HG03439 (cell line): Measurements from ENCODE around the gene AS3MT.
"Not testable (repeated sequence)": the region's sequence is repeated elsewhere in the genome, so short reads cannot be mapped to it uniquely, and the experiment has no call there.

Source experiments
- ATAC-seq: cut with Tn5 transposase; IDR thresholded peaks from one replicate; pipeline ENCODE4 v1.9.1; 2021; ENCODE audit warnings: mild to moderate bottlenecking, moderate library complexity; ENCODE audit not compliant: unreplicated experiment

The AS3MT gene

DNA sequence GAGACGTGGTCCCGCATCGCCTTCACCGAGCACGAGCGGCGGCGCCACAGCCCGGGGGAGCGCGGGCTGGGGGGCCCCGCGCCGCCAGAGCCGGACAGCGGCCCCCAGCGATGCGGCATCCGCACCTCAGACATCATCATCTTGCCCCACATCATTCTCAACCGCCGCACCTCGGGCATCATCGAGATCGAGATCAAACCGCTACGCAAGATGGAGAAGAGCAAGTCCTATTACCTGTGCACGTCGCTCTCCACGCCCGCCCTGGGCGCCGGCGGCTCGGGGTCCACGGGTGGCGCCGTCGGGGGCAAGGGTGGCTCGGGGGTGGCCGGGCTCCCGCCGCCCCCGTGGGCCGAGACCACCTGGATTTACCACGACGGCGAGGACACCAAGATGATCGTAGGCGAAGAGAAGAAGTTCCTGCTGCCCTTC is 49.6 kb downstream of the AS3MT start:
- ATAC-seq, result no peak

DNA sequence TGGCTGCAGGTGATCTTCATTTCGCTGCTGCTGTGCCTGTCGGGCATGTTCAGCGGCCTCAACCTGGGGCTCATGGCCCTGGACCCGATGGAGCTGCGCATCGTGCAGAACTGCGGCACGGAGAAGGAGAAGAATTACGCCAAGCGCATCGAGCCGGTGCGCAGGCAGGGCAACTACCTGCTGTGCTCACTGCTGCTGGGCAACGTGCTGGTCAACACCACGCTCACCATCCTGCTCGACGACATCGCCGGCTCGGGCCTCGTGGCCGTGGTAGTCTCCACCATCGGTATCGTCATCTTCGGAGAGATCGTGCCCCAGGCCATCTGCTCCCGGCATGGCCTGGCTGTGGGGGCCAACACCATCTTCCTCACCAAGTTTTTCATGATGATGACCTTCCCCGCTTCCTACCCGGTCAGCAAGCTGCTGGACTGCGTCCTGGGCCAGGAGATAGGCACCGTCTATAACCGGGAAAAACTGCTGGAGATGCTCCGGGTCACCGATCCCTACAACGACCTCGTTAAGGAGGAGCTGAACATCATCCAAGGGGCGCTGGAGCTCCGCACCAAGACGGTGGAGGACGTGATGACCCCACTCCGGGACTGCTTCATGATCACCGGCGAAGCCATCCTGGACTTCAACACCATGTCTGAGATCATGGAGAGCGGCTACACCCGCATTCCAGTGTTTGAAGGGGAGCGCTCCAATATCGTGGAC is 50.1 kb downstream of the AS3MT start:
- no peak for ATAC-seq

DNA sequence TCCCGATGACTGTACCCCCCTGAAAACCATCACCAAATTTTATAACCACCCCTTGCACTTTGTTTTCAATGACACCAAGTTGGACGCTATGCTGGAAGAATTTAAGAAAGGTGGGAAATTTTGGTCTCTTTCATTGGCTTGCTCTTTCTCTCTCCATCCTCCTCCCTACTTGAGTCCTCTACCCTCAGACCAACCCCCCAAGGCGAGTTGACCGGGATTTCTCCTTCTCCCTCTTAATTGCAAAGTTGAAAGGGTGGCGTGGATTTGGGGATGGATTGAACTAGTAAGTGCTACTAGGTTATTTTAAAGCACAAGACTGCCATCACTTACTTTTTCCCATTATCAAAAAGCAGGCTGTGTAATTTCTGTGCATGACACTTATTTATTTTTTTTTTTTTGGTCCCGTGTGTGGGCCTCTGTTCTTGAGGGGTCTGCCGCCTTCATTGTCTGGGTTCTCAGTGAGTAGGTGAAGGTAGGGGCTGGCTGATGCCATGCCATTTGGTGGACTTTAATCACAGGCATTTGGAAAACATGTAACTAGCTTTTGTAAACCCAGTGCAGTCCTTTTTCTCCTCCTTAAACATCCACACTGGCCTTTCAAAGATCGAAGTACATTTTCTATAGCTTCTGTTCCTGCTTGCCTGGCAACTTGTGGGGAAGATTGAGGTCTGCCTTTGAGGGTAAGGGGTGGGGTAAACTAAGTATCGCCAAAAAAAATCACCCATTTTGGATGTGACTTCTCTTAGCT is 50.9 kb downstream of the AS3MT start:
- ATAC-seq, result no peak

DNA sequence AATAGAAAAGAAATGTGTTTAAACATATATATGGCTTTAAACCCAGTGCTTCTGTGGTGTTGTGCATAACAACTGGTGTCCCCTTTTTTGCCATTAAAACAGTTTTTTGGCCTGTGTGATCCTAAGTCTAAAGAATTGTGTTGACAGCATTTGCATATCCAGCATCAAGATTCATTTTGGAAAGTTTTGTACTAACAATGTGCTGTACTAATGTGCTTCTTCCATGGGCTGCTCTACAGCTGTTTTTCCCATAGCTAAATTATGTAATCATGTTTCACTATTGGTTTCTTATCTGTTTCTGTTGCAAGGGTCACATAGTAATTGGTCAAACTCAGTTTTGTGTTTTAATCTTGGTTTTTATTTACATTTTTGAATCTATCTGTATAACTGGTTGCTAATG is 54.3 kb downstream of the AS3MT start:
- no peak for ATAC-seq

DNA sequence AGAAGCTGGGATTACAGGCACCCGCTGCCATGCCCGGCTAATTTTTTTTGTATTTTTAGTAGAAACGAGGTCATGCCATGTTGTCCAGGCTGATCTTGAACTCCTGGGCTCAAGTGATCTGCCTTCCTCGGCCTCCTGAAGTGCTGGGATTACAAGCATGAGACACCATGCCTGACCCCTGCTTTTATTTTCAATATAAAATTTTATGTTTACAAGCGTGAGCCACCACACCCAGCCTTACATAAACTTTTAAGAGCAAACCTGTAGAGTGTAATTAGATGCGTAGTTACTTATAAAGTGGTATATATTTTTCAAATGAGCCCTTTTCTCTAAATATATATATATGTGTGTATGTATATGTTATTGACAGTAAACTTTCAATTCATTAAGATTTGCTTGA is 57.6 kb downstream of the AS3MT start:
- no peak for ATAC-seq

DNA sequence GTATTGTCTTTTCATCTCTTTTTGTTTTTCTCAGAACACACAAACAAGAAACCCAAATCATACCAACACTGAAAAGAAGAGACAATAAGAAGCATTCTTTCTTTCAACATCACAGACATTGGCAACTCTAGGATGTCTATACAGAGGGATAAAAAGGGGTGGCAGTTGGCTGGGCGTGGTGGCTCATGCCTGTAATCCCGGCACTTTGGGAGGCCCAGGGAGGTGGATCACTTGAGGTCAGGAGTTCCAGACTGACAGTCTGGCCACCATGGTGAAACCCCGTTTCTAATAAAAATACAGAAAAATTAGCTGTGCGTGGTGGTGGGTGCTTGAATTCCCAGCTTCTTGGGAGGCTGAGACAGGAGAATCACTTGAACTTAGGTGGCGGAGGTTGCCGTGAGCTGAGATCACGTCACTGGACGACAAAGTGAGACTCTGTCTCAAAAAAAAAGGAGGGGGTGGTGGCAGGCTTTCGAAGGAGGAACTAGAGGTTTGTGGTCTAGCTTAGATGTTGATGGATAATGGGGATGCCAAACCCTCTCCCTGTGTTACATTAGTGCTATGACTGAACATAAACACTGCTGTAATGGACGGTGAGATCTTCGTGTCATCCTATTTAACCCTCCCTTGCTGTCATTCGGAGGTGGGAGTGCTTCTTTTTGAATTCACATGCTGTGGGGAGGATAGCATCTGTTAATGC is 58.2 kb downstream of the AS3MT start:
- ATAC-seq, result no peak

DNA sequence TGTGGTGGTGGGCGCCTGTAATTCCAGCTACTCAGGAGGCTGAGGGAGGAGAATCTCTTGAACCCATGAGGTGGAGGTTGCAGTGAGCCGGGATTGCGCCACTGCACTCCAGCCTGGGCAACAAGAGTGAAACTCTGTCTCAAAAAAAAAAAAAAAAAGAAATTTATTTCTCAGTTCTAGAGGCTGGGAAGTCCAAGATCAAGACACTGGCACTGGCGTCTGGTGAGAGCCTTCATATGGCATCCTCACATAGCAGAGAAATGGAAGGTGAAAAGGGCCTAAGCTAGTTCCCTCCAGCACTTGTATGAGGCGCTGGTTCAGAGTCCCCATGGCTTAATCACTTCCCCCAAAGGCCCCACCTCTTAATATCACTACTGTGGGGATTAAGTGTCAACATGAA is 59.2 kb downstream of the AS3MT start:
- not testable (repeated sequence) for ATAC-seq

DNA sequence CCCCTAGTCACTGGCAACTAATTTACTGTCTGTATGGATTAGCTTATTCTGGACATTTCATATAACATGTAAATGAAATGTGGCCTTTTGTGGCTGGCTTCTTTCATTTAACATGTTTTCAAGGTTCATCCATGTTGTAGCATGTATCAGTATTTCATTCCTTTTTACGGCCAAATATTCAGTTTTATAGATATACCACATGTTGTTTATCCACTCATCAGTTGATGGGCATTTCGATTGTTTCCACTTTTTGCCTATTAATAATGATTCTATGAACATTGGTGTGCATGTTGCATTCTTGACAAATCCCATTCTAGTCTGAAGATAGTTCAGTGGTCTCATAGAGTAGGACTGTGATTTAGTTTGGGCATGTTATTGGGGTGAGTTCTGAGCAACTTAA is 61.5 kb downstream of the AS3MT start:
- ATAC-seq, result no peak

DNA sequence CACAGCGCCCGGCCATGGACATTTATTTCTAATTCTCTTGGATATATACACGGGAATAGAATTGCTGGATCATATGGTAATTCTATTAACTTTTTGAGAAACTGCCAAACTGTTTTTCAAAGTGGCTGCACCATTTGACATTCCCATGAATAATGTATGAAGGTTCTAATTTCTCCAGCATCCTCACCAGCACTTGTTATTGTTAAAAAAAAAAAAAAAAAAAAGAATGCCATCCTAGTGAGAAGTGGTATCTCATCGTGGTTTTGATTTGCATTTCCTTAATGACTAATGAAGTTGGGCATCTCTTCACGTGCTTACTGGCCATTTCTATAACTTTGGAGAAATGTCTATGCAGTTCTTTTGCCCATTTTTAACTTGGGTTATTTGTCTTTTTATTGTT is 62.4 kb downstream of the AS3MT start:
- ATAC-seq, result no peak

DNA sequence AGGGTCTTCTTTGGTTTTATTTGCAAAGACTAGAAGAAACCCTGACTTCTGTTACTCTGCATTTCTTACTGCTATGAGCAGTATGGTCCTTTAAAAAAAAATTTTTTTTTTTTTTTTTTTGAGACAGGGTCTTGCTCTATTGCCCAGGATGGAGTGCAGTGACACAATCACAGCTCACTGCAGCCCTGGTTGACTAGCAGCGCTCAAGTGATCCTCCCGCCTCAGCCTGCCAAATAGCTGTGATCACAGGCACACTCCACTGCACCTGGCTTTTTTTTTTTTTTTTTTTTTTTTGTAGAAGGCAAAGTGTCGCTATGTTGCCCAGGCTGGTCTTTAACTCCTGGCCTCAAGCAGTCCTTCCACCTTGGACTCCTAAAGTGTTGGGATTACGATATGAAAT is 66.2 kb downstream of the AS3MT start:
- no peak for ATAC-seq

DNA sequence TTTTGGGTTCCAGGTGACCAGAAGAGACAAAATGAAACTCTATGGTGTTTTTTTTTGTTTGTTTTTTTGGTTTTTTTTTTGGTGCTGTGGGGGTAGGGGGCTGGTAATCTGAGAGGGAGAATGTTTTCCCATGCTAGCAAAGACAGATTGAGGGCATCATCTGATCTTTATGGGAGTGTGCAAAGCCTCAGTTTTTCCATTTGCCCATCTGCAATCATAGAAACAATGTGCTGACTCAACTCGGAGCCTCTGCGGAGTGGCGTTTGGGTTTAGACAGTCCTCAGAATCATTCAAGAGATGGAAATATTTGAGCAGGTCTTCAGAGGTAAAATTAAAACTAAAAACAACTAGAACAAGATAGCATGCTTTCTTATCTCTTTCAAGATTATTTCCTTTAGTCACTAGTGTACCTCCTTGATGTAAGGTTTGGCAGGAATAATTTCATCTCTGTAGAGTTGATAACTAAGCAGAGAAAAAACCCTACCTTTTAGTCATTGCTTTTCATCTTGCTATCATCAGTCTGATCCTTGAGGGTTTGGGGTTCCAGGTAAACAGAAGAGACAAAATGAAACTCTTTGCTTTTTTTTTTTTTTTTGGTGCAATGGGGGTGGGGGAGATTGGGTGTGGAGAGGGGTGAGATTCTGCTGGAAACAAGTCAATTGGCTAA is 66.8 kb downstream of the AS3MT start:
- ATAC-seq, result no peak

DNA sequence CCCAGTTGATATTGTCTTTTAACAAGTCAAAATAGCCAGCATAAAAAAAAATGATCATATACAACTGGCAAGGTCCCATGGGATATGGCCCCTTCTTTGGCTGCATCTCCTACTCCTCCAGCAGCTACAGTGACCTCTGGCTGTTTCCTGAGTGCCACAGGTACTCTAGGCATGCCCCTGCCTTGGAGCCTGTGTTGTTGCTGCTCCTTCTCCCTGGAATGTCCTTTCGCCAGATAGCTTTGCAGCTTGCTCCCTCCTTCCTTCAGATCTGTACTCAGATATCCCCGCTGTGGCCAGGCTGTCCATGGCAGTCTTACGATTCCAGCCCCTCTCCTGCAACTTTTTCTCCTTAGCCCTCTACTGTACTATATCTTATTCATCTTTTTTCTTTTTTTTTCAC is 72.1 kb downstream of the AS3MT start:
- ATAC-seq, result no peak

DNA sequence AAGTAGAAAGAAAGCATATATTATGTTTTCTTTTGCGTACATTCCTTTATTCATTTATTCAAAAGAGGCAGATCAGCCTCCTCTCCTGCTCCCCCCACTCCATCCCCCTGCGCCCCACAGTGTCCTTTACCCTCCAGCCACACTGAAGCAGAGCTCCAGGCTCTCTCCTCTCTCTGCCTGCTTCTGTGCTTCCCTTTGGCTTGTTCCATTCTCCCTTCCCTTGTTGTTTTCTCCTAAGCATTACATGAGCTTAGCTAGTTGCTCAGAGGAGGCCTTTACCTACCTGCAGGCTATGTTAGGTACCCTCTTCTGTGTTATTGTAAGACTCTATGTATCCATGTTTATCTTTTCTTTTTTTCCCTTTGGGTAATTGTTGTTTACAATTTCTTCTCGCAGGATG is 76.2 kb downstream of the AS3MT start:
- no peak for ATAC-seq

DNA sequence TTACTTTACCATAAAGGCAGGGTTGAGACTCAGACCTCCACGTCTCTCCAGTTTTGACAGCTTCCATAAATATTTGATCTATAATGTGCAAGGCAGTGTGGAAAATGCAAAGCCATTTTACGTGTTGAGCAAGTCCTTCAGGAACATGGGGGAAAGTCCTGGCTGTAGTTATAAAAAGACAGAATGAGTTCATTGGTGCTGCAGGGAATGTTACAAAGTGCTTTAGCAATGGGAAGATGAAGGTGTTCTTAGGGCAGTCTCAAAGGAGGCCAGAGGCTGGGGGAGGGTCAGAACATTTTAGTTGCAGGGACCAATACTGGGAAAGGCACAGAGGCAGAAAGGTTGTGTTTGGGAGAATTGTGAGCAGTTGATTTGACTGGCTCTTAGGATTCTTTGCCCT is 76.7 kb downstream of the AS3MT start:
- no peak for ATAC-seq

DNA sequence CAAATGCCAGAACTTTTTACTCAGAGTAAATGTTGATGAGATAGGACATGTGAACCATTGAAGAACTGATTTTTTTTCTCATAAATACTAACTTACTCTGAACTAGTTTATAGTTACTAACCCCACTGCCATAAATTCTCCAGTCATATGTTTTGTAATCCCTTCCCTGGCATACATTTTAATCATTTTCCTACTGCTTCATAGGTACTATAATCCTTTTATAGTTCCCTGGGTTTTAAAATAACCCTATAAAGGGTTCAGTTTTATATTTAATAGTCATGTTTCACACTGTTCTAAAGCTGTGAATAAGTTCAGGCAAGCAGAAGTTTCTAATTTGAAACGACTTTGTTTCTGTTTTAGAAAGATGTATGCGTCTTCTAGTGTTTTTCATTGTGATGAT is 77.7 kb downstream of the AS3MT start:
- ATAC-seq, result no peak

DNA sequence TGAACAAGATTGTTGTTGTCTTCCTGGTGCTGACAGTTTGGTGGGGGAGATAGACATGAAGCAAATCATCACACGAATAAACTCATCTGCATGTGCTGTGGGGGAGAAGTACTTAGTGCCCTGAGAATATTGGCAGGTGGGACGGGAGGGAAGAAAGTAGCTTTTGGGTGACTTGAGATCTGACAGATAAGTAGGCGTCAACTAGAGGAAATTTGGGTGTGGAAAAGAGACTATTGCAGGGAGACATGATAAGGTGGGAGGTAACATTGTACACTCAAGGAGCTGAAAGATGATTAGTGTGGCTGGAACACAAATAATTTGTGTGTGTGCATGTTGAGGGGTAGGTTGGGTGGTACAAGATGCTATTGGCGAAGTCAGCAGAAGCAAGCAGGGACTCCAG is 78.9 kb downstream of the AS3MT start:
- ATAC-seq, result no peak

DNA sequence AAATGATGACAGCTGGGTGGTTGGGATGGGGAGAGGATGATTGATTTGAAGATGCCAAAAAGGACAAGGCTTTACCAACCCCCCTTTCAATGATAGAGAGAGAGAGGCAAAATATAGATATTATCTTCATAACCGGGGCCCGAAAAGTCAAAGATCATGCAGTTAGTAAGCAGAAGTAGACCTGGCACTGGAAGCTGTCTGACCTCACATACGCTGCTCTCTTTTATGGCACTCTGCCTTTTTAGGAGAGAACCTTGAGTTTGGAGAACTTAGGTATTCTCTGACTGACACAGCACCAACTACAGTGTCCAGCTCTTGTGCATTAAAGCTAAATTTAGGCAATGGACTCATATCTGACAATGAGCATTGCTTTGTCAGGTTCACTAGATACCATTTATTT is 79.5 kb downstream of the AS3MT start:
- no peak for ATAC-seq

DNA sequence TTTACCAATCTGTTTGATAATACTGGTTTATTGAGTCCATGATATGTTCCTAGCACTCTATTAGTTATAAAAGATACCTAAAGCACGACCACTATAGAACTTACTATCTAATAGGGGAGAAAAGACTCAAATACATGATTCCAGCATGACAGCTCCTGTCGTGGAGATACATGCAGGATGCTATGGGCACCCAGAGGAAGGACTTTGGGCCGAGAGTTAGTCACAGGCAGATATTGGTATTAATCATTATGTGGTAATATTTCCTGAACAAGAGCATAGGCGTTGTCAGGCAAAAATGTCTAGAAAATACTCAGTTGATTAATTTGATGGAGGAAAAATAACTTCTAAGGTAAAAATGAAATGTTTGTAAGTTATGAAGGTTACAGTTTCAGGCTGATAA is 80.6 kb downstream of the AS3MT start:
- ATAC-seq, result no peak

DNA sequence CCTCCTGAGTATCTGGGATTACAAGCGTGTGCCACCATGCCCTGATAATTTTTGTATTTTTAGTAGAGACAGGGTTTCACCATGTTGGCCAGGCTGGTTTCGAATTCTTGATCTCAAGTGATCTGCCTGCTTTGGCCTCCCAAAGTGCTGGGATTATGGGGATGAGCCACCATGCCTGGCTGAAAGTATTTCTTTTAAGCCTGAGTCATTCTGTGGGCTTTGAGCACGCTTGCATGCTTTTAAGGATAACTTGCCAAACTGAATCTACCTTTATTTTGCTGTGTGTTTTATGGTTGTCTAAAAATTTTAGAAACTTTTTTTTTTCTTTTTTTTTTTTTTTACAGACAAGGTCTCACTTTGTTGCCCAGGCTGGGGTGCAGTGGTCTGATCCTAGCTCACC is 82.0 kb downstream of the AS3MT start:
- no peak for ATAC-seq
